HG02623 (cell line): Measurements from ENCODE around the gene PIK3C2A.
A peak's percentile ranks its signal among the peaks of the same experiment; 100 is the strongest.

Source experiments
- ATAC-seq: cut with Tn5 transposase; IDR thresholded peaks from one replicate; pipeline ENCODE4 v1.9.1; 2021; ENCODE audit warnings: moderate library complexity; ENCODE audit not compliant: unreplicated experiment

The PIK3C2A gene

GRCh38 chr11:17218403-17218802 lies 10.6 kb upstream of the PIK3C2A start:
- no peak for ATAC-seq

GRCh38 chr11:17217401-17217800 lies 9.6 kb upstream of the PIK3C2A start:
- no peak for ATAC-seq

- no peak for ATAC-seq
Observed at GRCh38 chr11:17214338-17214737, 6.6 kb upstream of the PIK3C2A start.

GRCh38 chr11:17211286-17211685 lies 3.5 kb upstream of the PIK3C2A start:
- ATAC-seq = no peak

GRCh38 chr11:17209939-17210245 lies 2.1 kb upstream of the PIK3C2A start:
- ATAC-seq = no peak

GRCh38 chr11:17208257-17208999 lies 642 bp upstream of the PIK3C2A start:
- ATAC-seq = peak; percentile 38

GRCh38 chr11:17206463-17206862 lies 1.3 kb downstream of the PIK3C2A start:
- ATAC-seq = no peak

- no peak for ATAC-seq
Observed at GRCh38 chr11:17197431-17197898, 10.3 kb downstream of the PIK3C2A start.

GRCh38 chr11:17188675-17189074 lies 19.1 kb downstream of the PIK3C2A start:
- ATAC-seq = no peak

GRCh38 chr11:17186932-17187692 lies 20.7 kb downstream of the PIK3C2A start:
- no peak for ATAC-seq

GRCh38 chr11:17185938-17186337 lies 21.8 kb downstream of the PIK3C2A start:
- ATAC-seq = no peak

- ATAC-seq = no peak
Observed at GRCh38 chr11:17184882-17185587, 22.8 kb downstream of the PIK3C2A start.

- ATAC-seq = no peak
Observed at GRCh38 chr11:17183836-17184235, 23.9 kb downstream of the PIK3C2A start.

GRCh38 chr11:17179970-17180369 lies 27.8 kb downstream of the PIK3C2A start:
- no peak for ATAC-seq

- ATAC-seq = no peak
Observed at GRCh38 chr11:17173332-17173731, 34.5 kb downstream of the PIK3C2A start.

- ATAC-seq = no peak
Observed at GRCh38 chr11:17171916-17172315, 35.9 kb downstream of the PIK3C2A start.

- ATAC-seq = no peak
Observed at GRCh38 chr11:17171343-17171742, 36.4 kb downstream of the PIK3C2A start.

GRCh38 chr11:17169876-17170275 lies 37.9 kb downstream of the PIK3C2A start:
- no peak for ATAC-seq

- ATAC-seq = no peak
Observed at GRCh38 chr11:17165247-17165890, 42.4 kb downstream of the PIK3C2A start.

- ATAC-seq = no peak
Observed at GRCh38 chr11:17164361-17165246, 43.2 kb downstream of the PIK3C2A start.
